Adrenal gland (tissue), 12 donors: ENCODE data around the gene RAD9B. TPM values are rescaled to one million over a fixed set of nuclear protein-coding genes. Genes with fewer than 3 reads are reported as not detected.
"Not testable (repeated sequence)": the region's sequence is repeated elsewhere in the genome, so short reads cannot be mapped to it uniquely, and the experiment has no call there.

Experiments
- DNase-seq, 7 donors: peaks; one replicate each; pipeline ENCODE4 v3.0.0-alpha.2; 2019 to 2020
- H3K27ac ChIP-seq, 5 donors: fragments of 200-600 bp; sonication (generic) in 4 of 5; 1 replicate in 3 of 5; 2 replicates in 2 of 5; pipeline versions ENCODE4 v1.5.1 to v1.8.0; 2016 to 2020; ENCODE audit warnings: mild to moderate bottlenecking in 1 of 5
- H3K27me3 ChIP-seq: fragments of 200-600 bp; 2 replicates; pipeline ENCODE4 v1.8.0; 2021
- H3K36me3 ChIP-seq, 2 donors: fragments of 200-600 bp; replicated peaks in 1 of 2; 1 replicate in 1 of 2; 2 replicates in 1 of 2; pipeline versions ENCODE4 v1.5.1 to v1.8.0; 2018 to 2022
- H3K4me1 ChIP-seq, 2 donors: fragments of 200-600 bp; replicated peaks in 1 of 2; 1 replicate in 1 of 2; 2 replicates in 1 of 2; pipeline versions ENCODE4 v1.5.1 to v1.8.0; 2018 to 2021
- H3K4me3 ChIP-seq, 4 donors: fragments of 200-600 bp; sonication (generic) in 3 of 4; one replicate each; pipeline ENCODE4 v1.5.1; 2016 to 2018
- H3K9me3 ChIP-seq, 3 donors: fragments of 200-600 bp; sonication (generic) in 1 of 3; replicated peaks in 1 of 3; 1 replicate in 2 of 3; 2 replicates in 1 of 3; pipeline versions ENCODE4 v1.5.1 to v1.8.0; 2016 to 2021
- CTCF ChIP-seq, 6 experiments: fragments of 450-650 bp in 4 of 6; fragments of 200-600 bp in 2 of 6; sonication (generic) in 1 of 6; IDR thresholded peaks; 1 replicate in 5 of 6; 2 replicates in 1 of 6; pipeline versions ENCODE4 v1.5.1 to v1.8.0; 2016 to 2021; ENCODE audit warnings: antibody characterized with exemption in 6 of 6, mild to moderate bottlenecking in 2 of 6, moderate library complexity in 1 of 6
- POLR2A ChIP-seq, 2 donors: fragments of 450-650 bp; IDR thresholded peaks; one replicate each; pipeline ENCODE4 v1.6.1; 2017; ENCODE audit warnings: antibody characterized with exemption in 2 of 2, mild to moderate bottlenecking in 2 of 2, moderate library complexity in 1 of 2
- WGBS, 4 donors: extraction: QIAGEN DNeasy Blood & Tissue Kit in 2 of 4; methylation state at CpG; one replicate each; pipeline versions ENCODE4 v1.1.5 to v1.1.7; 2013 to 2017; 5-methylcytosine and 5-hydroxymethylcytosine counted together
- intact Hi-C, 2 donors: fragments of 100-400 bp; cut with DNase I; formaldehyde crosslinking; loops; one replicate each; pipeline versions ENCODE4 v1.14.1 to v1.15.0; 2022 to 2023
- polyA plus RNA-seq, 3 donors: library from polyadenylated mRNA; stranded (reverse); fragments of 200-250 nt in 2 of 3; fragments of 350-450 nt in 1 of 3; fragmentation: Illumina TruSeq in 1 of 3; extraction: RNeasy Lipid Tissue Mini Kit (QIAGEN cat#74804) in 1 of 3; gene quantifications; one replicate each; pipeline ENCODE4 v1.2.3, GENCODE V29; 2013 to 2014
- total RNA-seq, 9 donors: library from RNA; depleted of rRNA in 4 of 9; stranded (reverse); fragments of >200 nt in 4 of 9; fragments of 120-200 nt in 1 of 9; fragmentation: NEBNext Ultra II Directional in 1 of 9; extraction: Animal tissue kit (Norgen Biotek cat#: 25700) in 1 of 9; gene quantifications; one replicate each; pipeline versions ENCODE4 v1.1.0 to v1.2.4, GENCODE V29; 2013 to 2023
- donor health status: healthy with polysubstance abuse.
- donor health status: Bipolar disorder and iron deficiency.
- donor health status: DM: yes; HTN: yes; CAD: no.
- donor health status: DM: no; HTN: no; CAD: no.
- donor health status: DM: no; HTN: no; CAD: no.
- donor health status: DM: yes; HTN: yes; CAD: no.

The RAD9B gene
- total and polyA plus RNA-seq, 12 donors = 0.14 to 3.6 (median 0.35) TPM; not detected in 1

GRCh38 chr12:110514363-110514762 is 12.2 kb downstream of the RAD9B start:
- WGBS, 4 donors = 52 to 79% (median 64%) methylated on average over 1 of the region's 1 CpG
- intact Hi-C loops = loop anchor here in 1 of 2 donors (5.0 kb wide), 1 partner anchor 83 kb away; no protein-coding TSS in a partner anchor
- Histone ChIP-seq H3K4me3 (no peak overlapping the region), H3K27ac (no peak overlapping the region), H3K27me3 (no peaks in the 10 kb centered on the region), H3K4me1 (peaks cover 0 to 4% of the 10 kb centered on the region in 2 donors), H3K36me3 (no peaks in the 10 kb centered on the region), H3K9me3 (no peaks in the 10 kb centered on the region)
- DNase-seq = no peak
- TF ChIP-seq CTCF (IDR thresholded peaks at IDR 0.05) = no peak

GRCh38 chr12:110516995-110517394 is 14.9 kb downstream of the RAD9B start:
- intact Hi-C loops = loop anchor here in 1 of 2 donors (2.0 kb wide), 1 partner anchor 80 kb away; no protein-coding TSS in a partner anchor
- H3K36me3 ChIP-seq = no peaks in the 10 kb centered on the region
- H3K27me3 ChIP-seq = no peaks in the 10 kb centered on the region
- H3K4me3 ChIP-seq = no peak overlapping the region
- no peak for DNase-seq
- WGBS, 4 donors = 67 to 82% (median 74%) methylated on average over 3 of the region's 3 CpGs
- TF ChIP-seq CTCF (IDR thresholded peaks at IDR 0.05) (no peak), POLR2A (IDR thresholded peaks at IDR 0.05) (no peak)
- peaks cover 0 to 4% of the 10 kb centered on the region in 2 donors for H3K4me1 ChIP-seq
- no peak overlapping the region for H3K27ac ChIP-seq
- no peaks in the 10 kb centered on the region for H3K9me3 ChIP-seq

- H3K27ac ChIP-seq, H3K4me3 ChIP-seq, intact Hi-C loops, H3K9me3 ChIP-seq, H3K36me3 ChIP-seq, DNase-seq, H3K4me1 ChIP-seq, H3K27me3 ChIP-seq: not testable (repeated sequence)
- 82 to 92% (median 89%) methylated on average over 8 of the region's 8 CpGs for WGBS, 4 donors
Observed at GRCh38 chr12:110518014-110518413, 15.9 kb downstream of the RAD9B start.

GRCh38 chr12:110520876-110521712 is 19.0 kb downstream of the RAD9B start:
- H3K9me3 ChIP-seq, H3K27ac ChIP-seq, intact Hi-C loops, H3K4me1 ChIP-seq, H3K4me3 ChIP-seq, H3K27me3 ChIP-seq, H3K36me3 ChIP-seq, DNase-seq: not testable (repeated sequence)
- WGBS, 4 donors = 91 to 94% (median 91%) methylated on average over 10 to 11 of the region's 11 CpGs

GRCh38 chr12:110528277-110528839 is 26.2 kb downstream of the RAD9B start:
- TF ChIP-seq POLR2A (IDR thresholded peaks at IDR 0.05) (no peak), CTCF (IDR thresholded peaks at IDR 0.05) (no peak)
- WGBS, 4 donors = 94 to 97% (median 95%) methylated on average over 6 of the region's 6 CpGs
- DNase-seq = peak in 1 of 7 donors; percentile 7
- Histone ChIP-seq H3K4me1 (peaks cover 11 to 16% of the 10 kb centered on the region in 2 donors), H3K36me3 (no peaks in the 10 kb centered on the region), H3K9me3 (no peaks in the 10 kb centered on the region), H3K27me3 (no peaks in the 10 kb centered on the region), H3K27ac (no peak overlapping the region), H3K4me3 (no peak overlapping the region)
- intact Hi-C loops = no loop called here
